GM19452 (cell line): Measurements from ENCODE around the gene PINLYP.

ENCODE experiments used
- ATAC-seq: cut with Tn5 transposase; IDR thresholded peaks from one replicate; pipeline ENCODE4 v1.9.1; 2021; ENCODE audit not compliant: unreplicated experiment

The PINLYP gene

GRCh38 chr19:43575156-43575950 lies at the start of gene PINLYP, which contains the start of gene XRCC1:
TSS of gene PINLYP (plus strand) at chr19:43575801. CDS start at chr19:43577192, 1,391 bp downstream.
TSS of gene XRCC1 (minus strand) at chr19:43575527. CDS start at chr19:43575458, 69 bp downstream.
- ATAC-seq = peak; percentile 96

GRCh38 chr19:43525836-43526771 lies 49.5 kb upstream of the PINLYP start:
- no peak for ATAC-seq

DNA sequence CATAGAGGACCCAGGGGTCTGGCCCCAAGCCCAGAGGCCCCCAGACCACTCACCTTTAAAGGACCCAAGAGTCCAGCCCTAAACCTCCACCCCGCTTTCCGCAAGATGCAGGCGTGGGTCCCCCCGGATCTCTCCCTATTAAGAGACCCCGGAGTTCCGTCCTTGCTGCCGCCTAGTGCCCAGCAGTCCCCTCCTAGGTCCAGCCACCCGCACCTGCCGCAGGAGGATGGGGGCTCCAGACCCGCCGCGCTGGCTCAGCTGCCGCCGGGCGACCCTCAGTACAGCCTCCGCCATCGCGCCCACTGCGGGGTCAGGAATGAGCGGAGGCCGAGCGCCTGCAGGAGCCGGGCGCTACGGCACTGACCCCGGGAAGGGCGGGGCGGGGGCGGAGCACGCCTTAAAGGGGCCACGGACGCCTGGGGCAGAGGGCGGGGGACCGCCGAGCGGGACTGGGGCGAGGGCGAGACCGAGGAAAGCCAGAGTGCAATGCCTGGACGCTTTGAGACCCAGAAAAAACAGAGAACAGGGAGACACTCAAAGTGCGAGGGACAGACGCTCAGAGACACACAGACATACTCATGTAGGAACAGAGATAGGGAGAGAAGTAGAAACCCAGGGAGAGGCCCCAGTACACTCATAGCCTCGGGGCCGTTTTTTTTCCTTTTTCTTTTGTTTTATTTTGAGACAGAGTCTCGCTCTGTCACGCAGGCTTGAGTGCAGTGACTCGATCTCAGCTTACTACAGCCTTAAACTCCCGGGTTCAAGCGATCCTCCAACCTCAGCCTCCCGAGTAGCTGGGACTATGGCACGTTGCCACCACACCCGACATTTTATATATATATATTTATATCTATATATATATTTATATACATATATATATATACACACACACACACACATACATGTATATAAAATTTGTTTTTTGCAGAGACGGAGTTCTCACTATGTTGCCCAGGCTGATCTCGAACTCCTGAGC lies 48.4 kb upstream of the PINLYP start, which contains the start of gene ETHE1:
Gene ETHE1, minus strand, starts transcription at position 318 of the 976 bp plus-strand sequence. Its CDS starts 24 bp downstream, at position 294.
- peak; percentile 65 for ATAC-seq

DNA sequence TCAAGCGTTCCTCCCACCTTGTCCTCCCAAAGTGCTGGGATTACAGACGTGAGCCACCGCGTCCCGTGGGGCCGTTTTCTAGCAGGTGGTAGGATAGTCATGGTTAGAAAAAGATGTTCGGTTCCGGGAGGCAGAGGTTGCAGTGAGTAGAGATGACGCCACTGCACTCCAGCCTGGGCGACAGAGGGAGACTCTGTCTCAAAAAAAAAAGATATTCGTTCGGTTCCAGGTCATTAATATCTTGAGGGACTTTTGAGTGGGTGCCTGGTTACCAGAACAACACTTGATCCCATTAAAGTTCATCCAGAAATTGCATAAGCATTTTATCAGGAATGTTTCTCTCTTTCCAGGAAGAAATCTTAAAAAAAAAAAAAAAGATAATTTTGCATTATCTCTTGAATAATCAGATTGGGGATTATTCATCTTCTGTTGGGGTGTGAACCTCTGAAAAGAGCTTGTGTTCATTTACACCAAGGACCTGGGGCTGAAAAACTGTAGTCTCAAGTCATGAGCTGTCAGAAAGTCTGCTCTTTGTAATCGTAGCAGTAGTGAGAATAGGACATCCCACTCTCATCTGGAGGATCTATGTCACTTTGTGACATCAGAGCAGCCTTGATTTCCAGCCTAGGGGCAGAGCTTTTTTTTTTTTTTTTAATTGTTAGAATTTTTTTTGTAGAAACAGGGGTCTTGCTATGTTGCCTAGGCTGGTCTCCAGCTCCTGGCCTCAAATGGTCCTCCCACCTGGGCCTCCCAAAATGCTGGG lies 47.6 kb upstream of the PINLYP start:
- no peak for ATAC-seq

- peak; percentile 31 for ATAC-seq
These were observed 43.0 kb upstream of the PINLYP start for GRCh38 chr19:43532571-43532961.

- ATAC-seq = peak; percentile 52
These were observed 42.5 kb upstream of the PINLYP start, which contains the start of gene ZNF575 for GRCh38 chr19:43532962-43533545. TSS of gene ZNF575 (plus strand) at chr19:43533188. CDS start at chr19:43534423, 1,235 bp downstream.

DNA sequence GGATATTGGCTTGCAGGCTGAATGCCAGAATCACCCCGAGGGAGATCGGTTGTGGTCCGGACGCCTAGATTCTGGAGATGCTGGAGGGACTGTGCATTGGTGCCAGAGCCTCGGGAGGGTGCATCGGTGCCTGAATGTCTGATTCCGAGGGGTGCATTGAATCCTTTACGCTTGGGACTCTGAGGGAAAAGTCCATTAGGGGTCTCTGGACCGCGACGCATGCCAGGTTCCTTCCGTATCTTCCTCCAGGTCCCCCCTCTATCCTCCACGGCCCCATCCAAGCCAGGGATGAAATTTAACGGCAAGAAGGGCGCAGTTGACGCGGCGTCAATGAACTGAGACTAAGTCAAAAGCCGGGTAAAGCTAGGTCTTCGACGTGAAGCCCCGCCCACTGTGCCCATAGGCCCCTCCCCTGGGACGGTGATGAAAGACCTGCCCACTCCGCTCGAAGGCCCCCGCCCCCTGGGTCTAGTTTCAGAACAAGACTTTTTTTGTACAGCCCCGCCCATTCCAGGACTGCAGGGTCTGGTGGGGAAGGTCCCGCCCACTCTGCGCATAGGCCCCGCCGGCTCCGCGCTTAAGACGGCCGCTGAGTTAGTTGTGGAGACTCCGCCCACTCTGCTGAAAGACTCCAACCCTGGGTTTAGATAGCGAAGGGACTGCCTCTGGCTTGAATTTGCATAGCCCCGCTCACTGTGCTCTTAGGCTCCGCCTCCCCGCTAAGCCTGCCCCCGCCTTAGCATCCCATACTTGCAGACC lies 41.9 kb upstream of the PINLYP start:
- peak; percentile 57 for ATAC-seq

DNA sequence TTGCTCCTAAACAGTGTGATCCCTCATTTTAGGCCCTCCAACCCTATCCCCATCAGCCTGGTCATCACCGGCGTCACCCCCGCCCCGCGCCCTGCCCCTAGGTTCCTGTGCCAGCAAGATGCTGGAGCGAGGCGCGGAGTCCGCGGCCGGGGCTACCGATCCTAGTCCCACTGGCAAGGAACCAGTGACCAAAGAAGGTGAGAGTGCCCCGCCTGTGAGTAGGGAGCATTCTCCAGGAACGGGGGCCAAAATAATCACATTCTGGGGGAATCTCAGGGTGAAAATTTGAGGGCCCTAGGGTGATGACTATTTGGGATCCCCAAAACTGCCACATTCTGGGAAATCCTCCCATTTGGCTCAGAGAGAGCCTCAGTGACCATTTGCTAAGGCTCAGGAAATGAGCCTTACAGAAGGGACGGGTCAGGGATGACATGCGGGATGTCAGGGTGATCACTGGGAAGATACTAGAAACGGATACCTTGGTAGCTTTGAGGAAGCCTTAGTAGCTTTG lies 41.2 kb upstream of the PINLYP start:
- ATAC-seq = no peak

- ATAC-seq = no peak
These were observed 40.5 kb upstream of the PINLYP start for GRCh38 chr19:43534816-43535761.

- ATAC-seq = no peak
These were observed 36.7 kb upstream of the PINLYP start for GRCh38 chr19:43538922-43539321.

- ATAC-seq = no peak
These were observed 35.2 kb upstream of the PINLYP start for GRCh38 chr19:43540381-43540780.

- ATAC-seq = no peak
These were observed 33.5 kb upstream of the PINLYP start for GRCh38 chr19:43541920-43542650.

DNA sequence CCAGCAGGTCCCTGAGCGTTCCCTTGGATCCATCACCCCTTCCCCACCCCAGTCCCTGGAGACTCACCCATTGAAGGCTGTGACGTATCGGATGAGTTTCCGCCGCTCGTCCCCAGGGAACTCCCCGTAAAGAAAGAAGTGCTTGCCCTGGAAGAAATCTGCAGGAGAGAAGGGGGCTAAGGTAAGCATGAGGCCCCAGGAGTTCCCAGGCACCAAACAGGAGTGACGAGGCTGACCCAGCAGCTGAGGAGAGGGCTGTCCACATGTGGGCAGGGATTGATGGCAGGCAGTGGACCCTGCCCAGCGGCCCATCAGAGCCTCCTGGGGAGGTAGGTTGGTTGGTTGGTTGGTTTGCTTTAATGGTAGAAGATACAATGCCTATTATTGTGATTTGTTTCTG lies 31.5 kb upstream of the PINLYP start:
- no peak for ATAC-seq

GRCh38 chr19:43545276-43545675 lies 30.3 kb upstream of the PINLYP start:
- no peak for ATAC-seq

DNA sequence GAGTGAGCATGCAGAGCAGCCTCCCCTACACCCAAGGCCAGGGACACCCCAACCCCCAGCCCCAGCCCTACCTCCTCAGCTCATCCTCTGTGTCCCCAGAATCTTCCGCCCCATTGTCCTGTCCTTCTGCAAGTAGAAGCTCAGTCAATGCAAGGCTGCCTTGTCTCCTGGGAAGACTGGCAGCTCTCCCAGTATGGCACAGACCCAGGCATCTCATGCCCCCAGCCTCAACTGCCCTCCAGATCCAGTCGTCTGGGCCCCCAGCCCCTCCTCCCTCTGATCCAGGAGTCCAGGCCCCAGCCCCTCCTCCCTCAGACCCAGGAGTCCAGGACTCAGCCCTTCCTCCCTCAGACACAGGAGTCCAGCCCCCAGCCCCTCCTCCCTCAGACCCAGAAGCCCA lies 29.6 kb upstream of the PINLYP start:
- no peak for ATAC-seq

- ATAC-seq = no peak
These were observed 29.0 kb upstream of the PINLYP start for GRCh38 chr19:43546581-43546980.
